HG03342 (cell line): Measurements from ENCODE around the gene GSK3A.

Experiments used
- ATAC-seq: cut with Tn5 transposase; IDR thresholded peaks from one replicate; pipeline ENCODE4 v1.9.1; 2021; ENCODE audit warnings: mild to moderate bottlenecking, moderate library complexity; ENCODE audit not compliant: unreplicated experiment

The GSK3A gene

GRCh38 chr19:42281146-42281826 lies 38.9 kb upstream of the GSK3A start:
- ATAC-seq: no peak

- no peak for ATAC-seq
Observed at GRCh38 chr19:42280815-42281145, 38.4 kb upstream of the GSK3A start.

- peak; percentile 29 for ATAC-seq
Observed at GRCh38 chr19:42279902-42280814, 37.8 kb upstream of the GSK3A start.

- no peak for ATAC-seq
Observed at GRCh38 chr19:42279155-42279901, 36.9 kb upstream of the GSK3A start.

GRCh38 chr19:42278452-42279154 lies 36.2 kb upstream of the GSK3A start:
- no peak for ATAC-seq

- ATAC-seq: no peak
Observed at GRCh38 chr19:42277821-42278451, 35.5 kb upstream of the GSK3A start.

GRCh38 chr19:42276821-42277220 lies 34.4 kb upstream of the GSK3A start:
- ATAC-seq: no peak

GRCh38 chr19:42276284-42276683 lies 33.9 kb upstream of the GSK3A start:
- no peak for ATAC-seq

- no peak for ATAC-seq
Observed at GRCh38 chr19:42275517-42275916, 33.1 kb upstream of the GSK3A start.

GRCh38 chr19:42275103-42275502 lies 32.7 kb upstream of the GSK3A start:
- ATAC-seq: no peak

- ATAC-seq: no peak
Observed at GRCh38 chr19:42274065-42274682, 31.8 kb upstream of the GSK3A start.

GRCh38 chr19:42273407-42274064 lies 31.1 kb upstream of the GSK3A start:
- no peak for ATAC-seq

- ATAC-seq: no peak
Observed at GRCh38 chr19:42272989-42273406, 30.6 kb upstream of the GSK3A start.

- no peak for ATAC-seq
Observed at GRCh38 chr19:42272535-42272897, 30.1 kb upstream of the GSK3A start.

GRCh38 chr19:42271861-42272534 lies 29.6 kb upstream of the GSK3A start:
- ATAC-seq: no peak

- ATAC-seq: no peak
Observed at GRCh38 chr19:42271045-42271419, 28.6 kb upstream of the GSK3A start.

- no peak for ATAC-seq
Observed at GRCh38 chr19:42270346-42271044, 28.1 kb upstream of the GSK3A start.
